ENCODE results near the gene REXO4.
A peak's percentile ranks its signal among the peaks of the same experiment; 100 is the strongest.

Gene REXO4, protein sequence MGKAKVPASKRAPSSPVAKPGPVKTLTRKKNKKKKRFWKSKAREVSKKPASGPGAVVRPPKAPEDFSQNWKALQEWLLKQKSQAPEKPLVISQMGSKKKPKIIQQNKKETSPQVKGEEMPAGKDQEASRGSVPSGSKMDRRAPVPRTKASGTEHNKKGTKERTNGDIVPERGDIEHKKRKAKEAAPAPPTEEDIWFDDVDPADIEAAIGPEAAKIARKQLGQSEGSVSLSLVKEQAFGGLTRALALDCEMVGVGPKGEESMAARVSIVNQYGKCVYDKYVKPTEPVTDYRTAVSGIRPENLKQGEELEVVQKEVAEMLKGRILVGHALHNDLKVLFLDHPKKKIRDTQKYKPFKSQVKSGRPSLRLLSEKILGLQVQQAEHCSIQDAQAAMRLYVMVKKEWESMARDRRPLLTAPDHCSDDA

DNA sequence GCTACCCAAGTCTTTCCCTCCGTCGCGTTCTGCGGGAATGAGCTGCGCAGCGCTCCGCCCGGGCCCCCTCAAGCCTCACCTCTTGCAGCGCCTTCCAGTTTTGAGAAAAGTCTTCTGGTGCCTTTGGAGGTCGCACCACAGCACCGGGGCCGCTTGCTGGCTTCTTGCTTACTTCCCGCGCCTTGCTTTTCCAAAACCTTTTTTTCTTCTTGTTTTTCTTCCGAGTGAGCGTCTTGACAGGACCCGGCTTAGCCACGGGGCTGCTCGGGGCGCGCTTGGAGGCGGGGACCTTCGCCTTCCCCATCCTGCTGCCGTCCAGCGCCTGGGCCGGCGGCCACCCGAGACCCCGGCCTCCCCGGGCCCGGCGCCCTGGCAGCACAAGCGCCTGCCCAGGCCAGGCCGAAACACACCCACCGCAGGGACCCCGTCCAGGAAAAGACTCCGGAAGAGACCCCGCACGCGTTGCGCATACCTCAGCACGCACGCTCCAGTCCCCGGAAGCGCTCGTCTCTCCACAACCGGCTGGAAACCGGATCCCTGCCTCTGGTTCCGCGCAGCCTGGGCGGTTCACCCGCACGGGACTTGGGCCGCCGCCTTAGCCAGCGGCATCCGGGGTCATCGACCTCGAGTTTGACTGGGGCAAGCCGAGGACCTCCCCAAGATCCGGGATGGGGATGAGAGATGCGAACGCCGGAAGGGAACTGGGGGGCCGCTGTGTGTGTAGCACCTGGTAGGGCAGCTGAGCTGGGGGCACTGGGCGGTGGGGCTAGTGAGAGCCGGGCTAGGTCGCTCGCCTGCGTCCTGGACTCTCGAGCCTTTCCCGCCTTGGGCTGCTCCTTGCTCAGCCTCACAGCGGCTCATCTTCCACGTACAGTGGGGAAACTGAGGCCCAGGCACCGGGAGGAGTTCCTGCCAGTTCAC lies at the start of gene REXO4:
Gene REXO4, minus strand, starts transcription at position 470 of the 921 bp plus-strand sequence. Its CDS starts 166 bp downstream, at position 304.
- DNase-seq (ENCODE audit: low read depth in 1 of 2, low spot score in 1 of 2), result peak; percentile 82 to 84

DNA sequence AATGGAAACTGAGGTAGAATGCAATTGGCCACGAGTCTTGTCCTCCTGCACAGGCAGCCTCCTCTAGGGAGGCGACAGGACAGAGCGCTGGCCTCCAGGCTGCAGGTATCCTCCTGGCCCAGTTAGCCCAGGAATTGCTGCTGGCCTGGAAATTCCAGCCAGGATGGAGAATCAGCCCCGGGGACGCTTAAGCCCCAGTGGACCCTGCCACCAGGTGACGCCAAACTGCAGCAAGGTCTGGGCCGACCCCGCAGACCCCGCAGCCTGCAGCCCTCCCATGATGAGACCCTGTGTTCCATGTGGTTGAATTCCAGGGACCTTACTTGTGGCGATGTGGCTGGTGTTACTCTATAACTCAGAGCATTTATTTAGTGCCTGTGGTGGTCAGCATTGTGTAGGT lies 49.3 kb upstream of the REXO4 start:
- DNase-seq (ENCODE audit: low read depth in 1 of 2, low spot score in 1 of 2), result no peak

DNA sequence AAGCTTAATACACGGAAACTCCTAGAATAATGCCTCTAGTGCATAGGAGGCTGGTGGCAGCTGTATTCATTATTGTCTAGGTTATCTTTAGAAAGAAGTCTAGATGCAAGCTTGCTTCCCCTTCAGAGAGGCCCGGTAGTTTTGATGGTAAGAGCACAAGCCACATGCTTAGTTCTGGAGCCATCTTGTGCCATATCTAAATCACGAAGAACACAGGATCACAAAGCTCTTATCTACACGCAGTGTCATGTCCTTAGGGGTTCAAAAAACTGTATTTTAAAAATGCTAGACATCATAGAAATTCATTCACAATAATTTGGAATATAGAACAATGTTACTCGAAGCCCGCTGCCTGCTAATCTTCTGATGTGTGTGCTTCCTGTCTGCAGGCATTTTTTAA lies 48.2 kb upstream of the REXO4 start:
- DNase-seq (ENCODE audit: low read depth in 1 of 2, low spot score in 1 of 2), result no peak

DNA sequence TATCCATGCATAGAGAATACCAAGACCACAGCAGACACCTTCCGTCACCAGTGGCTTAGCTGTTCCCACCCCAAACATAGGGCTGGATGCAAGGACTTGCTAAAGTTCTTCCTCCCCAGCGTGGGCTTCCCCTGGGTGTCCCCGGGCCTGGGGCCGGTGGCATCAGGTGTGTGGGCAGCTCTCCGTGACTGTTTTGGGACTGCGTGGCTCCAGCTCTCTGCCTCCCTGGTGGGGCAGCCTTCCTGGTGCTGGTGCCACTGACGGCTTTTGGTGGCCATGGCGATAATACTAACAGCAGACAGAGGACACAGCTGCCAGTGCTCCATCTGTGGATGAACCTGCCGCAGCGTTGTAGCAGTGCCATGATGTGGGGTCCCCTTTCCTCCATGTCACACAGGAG lies 46.8 kb upstream of the REXO4 start:
- no peak for DNase-seq (ENCODE audit: low read depth in 1 of 2, low spot score in 1 of 2)

DNA sequence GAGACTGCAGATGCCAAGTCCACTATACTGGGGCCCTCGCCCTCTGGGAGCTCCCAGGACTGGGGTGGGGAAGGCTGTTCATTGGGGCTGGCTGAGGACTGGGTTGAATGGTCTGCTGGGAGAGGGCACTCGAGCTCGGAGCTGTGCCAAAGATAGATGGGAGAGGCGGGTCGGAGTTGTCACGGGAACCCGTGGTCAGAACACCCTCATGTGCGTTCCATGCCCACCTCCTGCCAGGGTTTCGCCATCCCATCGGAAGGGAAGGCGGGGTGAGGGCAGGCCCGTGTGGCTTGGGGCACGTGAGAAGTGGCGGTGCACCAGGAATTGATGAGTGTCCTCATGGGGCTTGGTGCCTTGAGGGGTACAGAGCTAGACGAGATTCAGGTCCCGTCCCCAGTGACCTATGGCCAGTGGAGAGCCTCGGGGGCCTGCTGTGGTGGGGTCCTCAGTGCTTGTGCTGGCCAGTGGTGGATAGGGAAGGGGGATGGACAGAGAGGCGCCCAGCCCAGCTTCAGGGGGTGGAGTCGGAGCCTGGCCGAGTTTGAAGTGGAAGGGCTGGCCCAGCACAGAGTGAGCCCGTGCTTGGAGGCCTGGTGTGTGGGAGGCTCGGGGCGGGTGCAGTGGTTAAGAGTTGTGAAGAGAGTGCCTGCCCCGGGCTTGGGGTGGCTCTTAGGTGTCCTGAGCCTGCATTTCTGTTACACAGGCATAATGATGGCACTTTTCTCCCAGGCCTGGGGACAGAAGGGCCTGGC lies 46.2 kb upstream of the REXO4 start:
- DNase-seq (ENCODE audit: low read depth in 1 of 2, low spot score in 1 of 2), result no peak

DNA sequence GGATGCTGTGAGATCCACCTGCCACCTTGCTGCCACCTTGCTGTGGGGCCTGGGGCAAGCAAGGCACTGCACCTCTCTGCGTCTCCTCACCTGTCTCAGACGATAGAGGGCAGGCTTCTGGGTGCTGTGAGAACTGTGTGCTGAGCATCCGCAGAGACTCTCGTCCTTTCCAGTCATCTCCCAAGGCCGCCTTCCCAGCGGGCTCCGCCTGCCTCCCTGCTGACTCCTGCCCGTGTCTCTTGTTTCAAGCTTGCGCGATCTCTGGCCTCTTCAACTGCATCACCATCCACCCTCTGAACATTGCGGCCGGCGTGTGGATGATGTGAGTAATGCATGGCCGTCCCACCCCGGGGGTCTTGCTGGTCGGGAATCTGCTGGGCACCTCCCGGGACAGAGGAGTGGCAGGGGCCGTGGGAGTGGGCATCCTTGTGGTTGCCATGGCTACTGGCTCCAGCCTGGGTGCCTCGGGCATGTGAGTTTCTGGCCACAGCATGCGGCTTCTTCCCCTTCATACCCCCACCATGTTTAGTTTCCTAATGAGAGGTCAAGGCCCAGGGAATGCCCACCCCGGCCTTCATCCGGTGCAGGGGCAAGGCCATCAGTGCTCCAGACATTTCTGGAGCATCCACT lies 45.5 kb upstream of the REXO4 start:
- DNase-seq (ENCODE audit: low read depth in 1 of 2, low spot score in 1 of 2), result no peak

DNA sequence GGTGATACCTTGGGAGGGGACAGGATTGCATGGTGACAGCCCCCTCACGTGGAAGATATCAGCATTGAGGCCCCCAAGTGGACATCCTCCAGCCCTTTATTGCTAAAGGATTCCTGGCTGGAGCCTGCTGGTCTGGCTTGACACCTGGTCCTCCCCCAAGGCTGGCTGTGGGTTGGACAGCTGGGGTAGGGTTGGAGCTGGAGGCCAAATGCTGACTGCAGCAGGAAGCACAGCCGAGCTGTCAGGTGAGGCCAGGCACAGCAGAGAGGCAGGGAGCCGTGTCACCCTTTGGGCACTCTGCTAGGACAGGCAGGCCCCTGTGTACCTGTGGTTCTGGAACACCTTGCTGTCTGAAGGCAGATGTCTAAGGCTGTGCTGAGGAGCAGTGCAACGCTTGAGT lies 44.2 kb upstream of the REXO4 start:
- DNase-seq (ENCODE audit: low read depth in 1 of 2, low spot score in 1 of 2), result no peak

DNA sequence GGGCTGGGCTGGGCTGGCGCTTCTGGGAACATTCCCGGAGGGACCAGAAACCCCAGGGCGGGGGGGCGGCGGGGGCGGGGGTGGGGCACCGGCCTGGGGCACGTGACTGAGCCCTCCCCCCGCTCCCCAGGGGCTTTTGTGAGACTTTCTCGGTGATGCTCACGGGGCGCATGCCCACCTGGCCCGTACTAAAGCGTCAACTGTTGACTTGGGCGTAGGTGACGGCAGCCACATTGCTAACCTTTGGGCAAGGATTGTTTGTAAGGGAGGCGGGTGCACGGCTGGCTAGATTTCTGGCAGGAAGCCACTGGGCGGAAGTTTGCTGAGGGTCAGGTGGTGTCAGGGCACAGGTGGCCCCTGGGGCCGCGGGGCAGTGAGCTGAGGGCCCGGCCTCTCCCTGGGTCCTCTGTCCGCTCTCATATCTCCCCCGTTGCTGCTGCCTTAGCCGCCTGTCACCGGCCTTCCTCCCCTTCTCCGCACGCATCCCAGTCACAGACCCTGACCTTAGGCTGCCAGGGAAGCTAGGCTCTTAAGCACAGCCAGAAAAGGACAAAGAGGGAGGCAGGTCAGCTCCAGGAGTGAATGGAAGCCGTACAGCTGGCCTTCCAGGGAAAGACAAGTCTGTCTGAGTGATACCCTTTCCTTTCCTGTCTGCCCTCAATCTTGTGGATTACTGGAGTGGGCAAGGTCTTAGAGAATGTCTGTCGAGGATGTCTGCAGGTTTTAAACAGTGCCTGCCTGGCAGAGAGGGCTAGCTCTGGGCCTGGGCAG lies 42.8 kb upstream of the REXO4 start:
- DNase-seq (ENCODE audit: low read depth in 1 of 2, low spot score in 1 of 2), result no peak

DNA sequence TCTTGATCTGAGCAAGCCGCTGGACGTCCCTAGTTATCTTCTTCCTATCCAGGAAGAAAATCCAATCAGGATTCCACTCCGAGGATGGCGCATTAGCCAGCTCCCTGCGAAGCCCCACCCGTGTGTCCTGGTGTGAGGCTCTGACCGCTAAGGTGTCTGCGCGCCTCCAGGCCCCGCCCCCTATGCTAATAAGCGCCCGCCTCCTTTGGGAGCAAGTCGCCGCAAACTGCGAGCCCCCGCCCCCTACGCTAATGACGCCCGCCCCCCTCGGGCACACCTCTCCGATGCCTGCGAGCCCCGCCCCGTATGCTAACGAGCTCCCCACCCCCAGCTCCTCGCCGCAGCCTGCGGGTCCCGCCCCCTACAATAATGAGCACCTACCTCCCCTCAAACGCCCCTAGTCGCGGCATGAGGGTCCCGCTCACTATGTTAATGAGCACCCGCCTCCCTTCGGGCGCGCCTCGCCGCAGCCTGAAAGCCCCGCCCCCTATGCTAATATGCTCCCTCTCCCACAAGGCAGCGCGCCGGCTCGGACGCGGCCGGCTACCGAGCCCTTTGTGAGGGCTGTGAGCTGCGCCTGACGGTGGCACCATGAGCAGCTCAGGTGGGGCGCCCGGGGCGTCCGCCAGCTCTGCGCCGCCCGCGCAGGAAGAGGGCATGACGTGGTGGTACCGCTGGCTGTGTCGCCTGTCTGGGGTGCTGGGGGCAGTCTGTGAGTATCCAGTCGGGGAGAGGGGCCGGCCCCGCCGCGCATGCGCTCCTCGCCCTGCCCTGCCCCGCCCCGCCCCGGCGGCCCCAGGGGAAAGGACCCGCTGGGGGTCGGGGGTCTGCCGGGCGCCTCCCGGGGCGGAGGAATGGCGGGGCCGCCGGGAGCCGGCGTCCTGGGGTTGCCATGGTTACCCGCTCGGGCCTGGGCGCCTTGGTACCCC lies 41.9 kb upstream of the REXO4 start, which contains the start of gene CACFD1:
Gene CACFD1, plus strand, starts transcription at position 503 of the 929 bp plus-strand sequence. Its CDS starts 89 bp downstream, at position 592.
- DNase-seq (ENCODE audit: low read depth in 1 of 2, low spot score in 1 of 2), result peak; percentile 79 to 90

DNA sequence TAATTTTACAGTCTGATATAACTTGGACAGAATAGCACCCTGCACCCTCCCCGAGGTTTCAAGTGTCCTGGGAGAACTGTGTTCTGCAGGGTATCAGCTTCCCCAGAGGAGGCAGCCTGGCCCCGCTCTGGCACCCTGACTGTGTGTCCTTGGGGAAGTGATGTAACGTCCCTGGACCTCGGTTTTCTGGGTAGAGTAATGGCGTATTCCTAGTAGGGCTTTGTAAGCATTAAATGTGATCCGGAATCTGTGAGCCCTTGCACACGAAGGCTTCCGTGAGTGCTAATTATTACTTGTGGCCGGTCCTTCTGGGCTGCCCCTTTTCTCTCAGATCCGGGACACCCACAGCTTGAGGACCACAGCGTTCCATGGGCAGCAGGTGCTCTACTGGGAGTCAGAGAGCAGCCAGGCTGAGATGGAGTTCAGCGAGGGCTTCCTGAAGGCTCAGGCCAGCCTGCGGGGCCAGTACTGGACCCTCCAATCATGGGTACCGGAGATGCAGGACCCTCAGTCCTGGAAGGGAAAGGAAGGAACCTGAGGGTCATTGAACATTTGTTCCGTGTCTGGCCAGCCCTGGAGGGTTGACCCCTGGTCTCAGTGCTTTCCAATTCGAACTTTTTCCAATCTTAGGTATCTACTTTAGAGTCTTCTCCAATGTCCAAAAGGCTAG lies 41.0 kb upstream of the REXO4 start:
- DNase-seq (ENCODE audit: low read depth in 1 of 2, low spot score in 1 of 2), result no peak

DNA sequence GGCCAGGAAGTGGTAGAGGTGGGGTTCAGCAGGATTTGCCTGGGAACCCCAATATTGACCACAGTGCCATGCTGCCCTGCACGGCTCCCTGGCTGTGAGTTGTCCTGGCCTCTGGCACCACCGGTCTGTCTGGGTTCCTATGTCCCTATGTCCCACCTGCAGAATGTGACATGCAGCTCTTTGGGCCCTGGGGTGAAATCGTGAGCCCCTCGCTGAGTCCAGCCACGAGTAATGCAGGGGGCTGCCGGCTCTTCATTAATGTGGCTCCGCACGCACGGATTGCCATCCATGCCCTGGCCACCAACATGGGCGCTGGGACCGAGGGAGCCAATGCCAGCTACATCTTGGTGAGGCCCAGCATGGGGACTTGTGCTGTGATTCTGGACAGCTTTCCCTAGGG lies 39.9 kb upstream of the REXO4 start:
- no peak for DNase-seq (ENCODE audit: low read depth in 1 of 2, low spot score in 1 of 2)

DNA sequence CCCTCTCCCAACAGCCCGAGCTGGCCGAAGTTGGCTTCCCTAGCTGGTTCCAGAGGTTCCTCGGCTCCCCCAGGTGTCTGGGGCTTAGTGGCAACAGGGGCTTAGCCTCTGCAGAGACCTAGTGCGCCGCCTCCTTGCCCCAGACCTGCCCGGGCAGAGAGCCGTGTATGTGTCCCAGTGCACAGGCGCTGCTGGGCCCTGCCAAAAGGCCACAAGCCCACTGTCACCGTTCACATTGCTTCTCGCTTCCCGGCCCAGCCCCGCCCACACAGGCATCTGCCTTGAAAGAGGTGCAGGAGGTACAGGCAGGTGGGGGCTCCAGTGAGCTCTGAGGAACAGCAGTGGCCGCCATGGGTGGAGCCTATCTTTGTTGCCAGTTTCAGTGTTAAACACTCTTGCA lies 39.4 kb upstream of the REXO4 start:
- no peak for DNase-seq (ENCODE audit: low read depth in 1 of 2, low spot score in 1 of 2)

DNA sequence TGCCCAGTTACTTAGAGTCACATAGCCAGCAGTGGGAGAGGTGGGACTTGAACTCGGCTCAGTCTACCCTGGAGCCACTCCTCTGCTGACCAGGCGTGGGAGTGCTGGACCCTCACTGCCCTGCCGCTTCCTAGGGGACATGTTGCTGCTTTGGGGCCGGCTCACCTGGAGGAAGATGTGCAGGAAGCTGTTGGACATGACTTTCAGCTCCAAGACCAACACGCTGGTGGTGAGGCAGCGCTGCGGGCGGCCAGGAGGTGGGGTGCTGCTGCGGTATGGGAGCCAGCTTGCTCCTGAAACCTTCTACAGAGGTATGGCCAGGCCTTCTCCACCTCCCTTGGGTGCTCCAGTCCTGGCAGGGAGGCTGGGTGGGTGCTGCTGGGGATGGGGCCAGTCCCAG lies 38.6 kb upstream of the REXO4 start:
- no peak for DNase-seq (ENCODE audit: low read depth in 1 of 2, low spot score in 1 of 2)

DNA sequence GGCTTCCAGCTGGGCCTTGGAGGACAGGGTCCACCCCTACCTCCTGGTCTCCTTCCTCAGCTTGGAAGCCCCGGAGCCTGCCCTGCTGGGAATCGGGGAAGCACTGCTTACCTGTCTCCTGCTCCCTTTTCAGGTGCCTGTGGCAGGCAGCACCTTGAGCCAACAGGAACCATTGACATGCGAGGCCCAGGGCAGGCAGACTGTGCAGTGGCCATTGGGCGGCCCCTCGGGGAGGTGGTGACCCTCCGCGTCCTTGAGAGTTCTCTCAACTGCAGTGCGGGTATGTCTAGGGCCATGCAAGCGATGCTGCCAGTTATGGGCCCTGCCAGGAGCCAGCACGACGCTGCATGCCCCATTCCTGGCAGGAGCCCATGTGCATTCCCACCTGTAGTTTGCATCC lies 38.1 kb upstream of the REXO4 start:
- DNase-seq (ENCODE audit: low read depth in 1 of 2, low spot score in 1 of 2), result no peak

DNA sequence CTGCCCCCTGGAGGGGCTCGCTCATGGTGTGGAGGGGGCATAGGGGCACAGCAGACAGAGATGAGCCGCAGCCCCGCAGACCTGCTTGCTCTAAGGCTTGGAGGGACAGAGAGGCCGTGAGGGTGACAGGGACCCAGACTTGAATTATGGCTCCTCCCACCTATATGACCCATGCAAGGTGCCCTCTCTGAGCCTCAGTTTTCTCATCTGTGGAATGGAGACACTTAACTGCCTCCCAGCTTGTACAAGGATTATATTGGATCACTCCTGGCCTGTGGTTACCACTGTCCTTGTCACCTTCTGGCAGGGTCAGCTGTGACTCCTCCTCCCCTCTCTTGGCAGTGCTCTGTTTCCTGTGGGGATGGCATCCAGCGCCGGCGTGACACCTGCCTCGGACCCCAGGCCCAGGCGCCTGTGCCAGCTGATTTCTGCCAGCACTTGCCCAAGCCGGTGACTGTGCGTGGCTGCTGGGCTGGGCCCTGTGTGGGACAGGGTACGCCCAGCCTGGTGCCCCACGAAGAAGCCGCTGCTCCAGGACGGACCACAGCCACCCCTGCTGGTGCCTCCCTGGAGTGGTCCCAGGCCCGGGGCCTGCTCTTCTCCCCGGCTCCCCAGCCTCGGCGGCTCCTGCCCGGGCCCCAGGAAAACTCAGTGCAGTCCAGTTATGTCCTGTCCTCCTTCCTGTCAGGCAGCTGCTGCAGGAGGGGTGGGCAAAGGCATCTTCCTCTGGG lies 37.3 kb upstream of the REXO4 start:
- DNase-seq (ENCODE audit: low read depth in 1 of 2, low spot score in 1 of 2), result no peak

DNA sequence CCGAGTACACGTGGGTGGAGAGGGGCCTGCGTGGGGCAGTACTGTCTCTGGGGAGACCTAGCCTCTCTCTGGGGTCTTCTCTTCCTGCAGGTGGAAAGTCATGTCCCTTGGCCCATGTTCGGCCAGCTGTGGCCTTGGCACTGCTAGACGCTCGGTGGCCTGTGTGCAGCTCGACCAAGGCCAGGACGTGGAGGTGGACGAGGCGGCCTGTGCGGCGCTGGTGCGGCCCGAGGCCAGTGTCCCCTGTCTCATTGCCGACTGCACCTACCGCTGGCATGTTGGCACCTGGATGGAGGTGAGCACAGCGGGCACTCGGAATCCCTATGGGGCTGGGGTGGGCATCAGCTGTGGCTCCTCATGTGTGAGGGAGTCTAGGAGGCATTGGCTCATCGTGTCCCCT lies 36.5 kb upstream of the REXO4 start:
- DNase-seq (ENCODE audit: low read depth in 1 of 2, low spot score in 1 of 2), result no peak

DNA sequence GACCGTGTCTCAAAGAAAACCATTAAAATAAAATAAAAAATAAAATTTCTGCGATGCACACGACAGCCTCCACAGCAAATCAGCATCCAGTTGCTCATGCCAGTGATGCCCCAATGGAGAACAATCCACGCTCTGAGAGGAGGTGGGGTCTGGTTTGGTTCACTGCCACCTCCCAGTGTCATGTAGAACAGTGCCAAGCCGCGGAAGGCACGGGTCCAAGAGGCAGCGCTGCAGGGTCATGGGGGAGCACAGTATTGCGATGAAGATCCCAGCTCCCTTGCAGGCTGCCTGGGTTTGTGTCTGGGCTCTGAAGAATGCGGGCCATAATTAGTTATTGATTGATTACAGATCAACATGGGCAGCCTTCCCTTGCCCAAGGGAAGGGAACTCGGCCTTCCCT lies 35.8 kb upstream of the REXO4 start:
- DNase-seq (ENCODE audit: low read depth in 1 of 2, low spot score in 1 of 2), result no peak

DNA sequence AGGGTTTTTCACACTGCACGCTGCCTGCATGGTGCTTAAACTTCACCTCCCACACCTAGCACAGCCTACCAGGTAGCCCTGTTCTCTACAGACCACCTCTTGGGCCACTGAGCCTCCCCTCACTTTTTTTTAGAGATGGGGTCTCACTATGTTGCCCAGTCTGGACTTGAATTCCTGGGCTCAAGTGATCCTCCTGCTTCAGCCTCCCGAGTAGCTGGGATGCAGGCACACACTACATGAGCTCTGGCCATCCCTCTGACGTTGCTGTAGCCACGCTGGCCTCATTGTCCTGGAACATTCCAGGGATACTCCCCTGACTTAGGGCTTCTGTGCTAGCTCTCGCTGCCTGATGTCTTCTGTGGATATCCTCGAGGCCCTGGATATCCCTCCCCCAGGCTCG lies 34.8 kb upstream of the REXO4 start:
- DNase-seq (ENCODE audit: low read depth in 1 of 2, low spot score in 1 of 2), result no peak

All from activated CD4-positive, alpha-beta T cell treated with anti-CD3 and anti-CD28 coated beads, Interleukin-2, amount 50 U/mL, for 24 hours (primary cell).